HepG2 (cell line): ENCODE results near the gene CHKA. TPM values are rescaled to one million over a fixed set of nuclear protein-coding genes. Genes with fewer than 3 reads are reported as not detected.
A peak's percentile ranks its signal among the peaks of the same experiment; 100 is the strongest.

Experiments used
- AHDC1 ChIP-seq: sonication (generic); formaldehyde crosslinking; IDR thresholded peaks from 2 replicates; pipeline ENCODE4 v1.5.1; 2020; ENCODE audit warnings: mild to moderate bottlenecking, missing genetic modification reagents, borderline replicate concordance
- ELF3 ChIP-seq: IDR thresholded peaks from 2 replicates; pipeline ENCODE4 v1.6.1; 2016; ENCODE audit warnings: missing genetic modification reagents, missing compliant biosample characterization
- FOXP1 ChIP-seq, 2 experiments: fragments of 450-650 bp in 1 of 2; IDR thresholded peaks; 2 replicates each; pipeline ENCODE4 v1.6.1; 2017 to 2018; ENCODE audit warnings: antibody characterized with exemption in 1 of 2
- HOXA9 ChIP-seq: sonication (generic); formaldehyde crosslinking; IDR thresholded peaks from 2 replicates; pipeline ENCODE4 v1.8.1; 2022; ENCODE audit warnings: missing genetic modification reagents, mild to moderate bottlenecking, moderate library complexity, borderline replicate concordance
- NONO ChIP-seq, 2 experiments: fragments of 450-650 bp in 1 of 2; sonication (generic) in 1 of 2; formaldehyde crosslinking in 1 of 2; IDR thresholded peaks in 1 of 2; conservative IDR thresholded peaks in 1 of 2; 2 replicates each; pipeline versions ENCODE4 v1.6.1 to v1.8.0; 2017 to 2022; ENCODE audit warnings: mild to moderate bottlenecking in 1 of 2, missing genetic modification reagents in 1 of 2, moderate library complexity in 1 of 2
- NR2C2 ChIP-seq: sonication (generic); formaldehyde crosslinking; IDR thresholded peaks from 2 replicates; pipeline ENCODE4 v1.4.0; 2020; ENCODE audit warnings: missing genetic modification reagents, mild to moderate bottlenecking, moderate library complexity, borderline replicate concordance
- SKIL ChIP-seq: sonication (generic); formaldehyde crosslinking; IDR thresholded peaks from 2 replicates; pipeline ENCODE4 v1.8.0; 2022; ENCODE audit warnings: missing genetic modification reagents, mild to moderate bottlenecking, moderate library complexity, borderline replicate concordance
- TRIM22 ChIP-seq: fragments of 450-650 bp; IDR thresholded peaks from 2 replicates; pipeline ENCODE4 v1.6.1; 2017
- ZFP37 ChIP-seq: sonication (generic); formaldehyde crosslinking; IDR thresholded peaks from 2 replicates; pipeline ENCODE4 v1.4.0; 2020; ENCODE audit warnings: missing genetic modification reagents, borderline replicate concordance
- ZNF557 ChIP-seq: sonication (generic); formaldehyde crosslinking; IDR thresholded peaks from 2 replicates; pipeline ENCODE4 v1.4.0; 2020; ENCODE audit warnings: missing genetic modification reagents
- ZNF772 ChIP-seq: sonication (generic); formaldehyde crosslinking; IDR thresholded peaks from 2 replicates; pipeline ENCODE4 v1.5.0; 2020; ENCODE audit warnings: mild to moderate bottlenecking, missing genetic modification reagents
- polyA plus RNA-seq, 8 experiments: library from polyadenylated mRNA; depleted of rRNA in 3 of 8; stranded (reverse) in 7 of 8; unstranded in 1 of 8; fragments of >200 nt; fragmentation: Illumina TruSeq in 4 of 8; extraction: Trizol in 4 of 8; gene quantifications; 2 replicates each; pipeline versions ENCODE4 v1.2.1 to v1.2.3, GENCODE V29; 2011 to 2016; ENCODE audit warnings: low read depth in 4 of 8, missing spikeins in 1 of 8, mixed read lengths in 1 of 8; ENCODE audit not compliant: insufficient read depth in 1 of 8
- total RNA-seq, 5 experiments: library from RNA; depleted of rRNA; stranded (reverse); fragments of >200 nt; fragmentation: Illumina TruSeq; extraction: Trizol; gene quantifications; 2 replicates each; pipeline ENCODE4 v1.2.3, GENCODE V29; 2016; ENCODE audit warnings: low read depth in 1 of 5
- TF ChIP-seq, protein P1 (sequence below), 2 experiments: fragments of 450-650 bp in 1 of 2; sonication (generic) in 1 of 2; formaldehyde crosslinking; IDR thresholded peaks; 2 replicates each; pipeline versions ENCODE4 v1.5.0 to v1.8.0; 2020 to 2022; ENCODE audit warnings: mild to moderate bottlenecking in 1 of 2, missing genetic modification reagents in 1 of 2
- TF ChIP-seq, protein P2 (sequence below): sonication (generic); formaldehyde crosslinking; IDR thresholded peaks from 2 replicates; pipeline ENCODE4 v1.5.0; 2020; ENCODE audit warnings: missing genetic modification reagents

The CHKA gene
- total and polyA plus RNA-seq, 2 of the 13 experiments (the other 11 are each of a cell fraction or from before 2014, with no cell fraction given), result 71.6 to 92.7 TPM

- no peak for TF ChIP-seq AHDC1
- TF ChIP-seq FOXP1 (IDR thresholded peaks at IDR 0.05), result no peak
- TF ChIP-seq FOXP1 (CRISPR knock-in tag; IDR thresholded peaks at IDR 0.05), result peak; percentile 34; the same call in 1 of the 2 replicates
- TF ChIP-seq TRIM22, result no peak
- no peak; the same call in 1 of the 2 replicates for TF ChIP-seq ZFP37
- TF ChIP-seq NR2C2 (CRISPR knock-in tag), result peak; percentile 66
- no peak for TF ChIP-seq ZNF557 (CRISPR knock-in tag)
- TF ChIP-seq, protein P1, sequence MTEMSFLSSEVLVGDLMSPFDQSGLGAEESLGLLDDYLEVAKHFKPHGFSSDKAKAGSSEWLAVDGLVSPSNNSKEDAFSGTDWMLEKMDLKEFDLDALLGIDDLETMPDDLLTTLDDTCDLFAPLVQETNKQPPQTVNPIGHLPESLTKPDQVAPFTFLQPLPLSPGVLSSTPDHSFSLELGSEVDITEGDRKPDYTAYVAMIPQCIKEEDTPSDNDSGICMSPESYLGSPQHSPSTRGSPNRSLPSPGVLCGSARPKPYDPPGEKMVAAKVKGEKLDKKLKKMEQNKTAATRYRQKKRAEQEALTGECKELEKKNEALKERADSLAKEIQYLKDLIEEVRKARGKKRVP (CRISPR knock-in tag; IDR thresholded peaks at IDR 0.05), result no peak
- peak; percentile 83; the same call in 1 of the 2 replicates for TF ChIP-seq SKIL (CRISPR knock-in tag)
- peak; percentile 57; the same call in 1 of the 2 replicates for TF ChIP-seq ELF3 (CRISPR knock-in tag)
- TF ChIP-seq NONO (IDR thresholded peaks at IDR 0.05), result no peak
- peak; percentile 87 for TF ChIP-seq NONO (CRISPR knock-in tag; conservative IDR thresholded peaks at IDR 0.05)
- TF ChIP-seq, protein P2, sequence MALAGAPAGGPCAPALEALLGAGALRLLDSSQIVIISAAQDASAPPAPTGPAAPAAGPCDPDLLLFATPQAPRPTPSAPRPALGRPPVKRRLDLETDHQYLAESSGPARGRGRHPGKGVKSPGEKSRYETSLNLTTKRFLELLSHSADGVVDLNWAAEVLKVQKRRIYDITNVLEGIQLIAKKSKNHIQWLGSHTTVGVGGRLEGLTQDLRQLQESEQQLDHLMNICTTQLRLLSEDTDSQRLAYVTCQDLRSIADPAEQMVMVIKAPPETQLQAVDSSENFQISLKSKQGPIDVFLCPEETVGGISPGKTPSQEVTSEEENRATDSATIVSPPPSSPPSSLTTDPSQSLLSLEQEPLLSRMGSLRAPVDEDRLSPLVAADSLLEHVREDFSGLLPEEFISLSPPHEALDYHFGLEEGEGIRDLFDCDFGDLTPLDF, result no peak
- no peak for TF ChIP-seq HOXA9 (CRISPR knock-in tag)
- 0 out of 2 replicates have a peak, but pooled peaks have one; percentile 61 for TF ChIP-seq ZNF772 (CRISPR knock-in tag)
Observed at GRCh38 chr11:68016904-68017817, 104.0 kb downstream of the CHKA start (continued).
